IMR-90 (cell line): ENCODE data around the gene SLC35G6. TPM values are rescaled to one million over a fixed set of nuclear protein-coding genes. Genes with fewer than 3 reads are reported as not detected.
A peak's percentile ranks its signal among the peaks of the same experiment; 100 is the strongest.

ENCODE experiments used
- ATAC-seq: fragments of 200-7000 bp; cut with Tn5 transposase; 2 replicates; pipeline ENCODE4 v1.9.1; 2020; ENCODE audit warnings: low read depth, mild to moderate bottlenecking, moderate library complexity
- BruUV-seq: library from RNA; stranded (reverse); fragments of 400-500 nt; replicated peaks from 2 replicates; lab custom pipeline; 2021; lab: Mats Ljungman, UMichigan
- CTCF ChIA-PET: fragments of 300-600 bp; formaldehyde crosslinking; extraction: SDS; loops from one replicate; lab custom pipeline; 2021; ENCODE audit warnings: antibody characterized with exemption; lab: Yijun Ruan, JAX
- POLR2A ChIA-PET: fragments of 300-600 bp; sonication (Branson Sonifier 250); formaldehyde crosslinking; loops from one replicate; lab custom pipeline; 2022; ENCODE audit warnings: antibody characterized with exemption; ENCODE audit not compliant: unreplicated experiment; lab: Charles Lee
- DNase-seq: peaks from one replicate; pipeline ENCODE4 v3.0.0; 2013
- H2AFZ ChIP-seq: replicated peaks from 2 replicates; pipeline ENCODE3; 2013; ENCODE audit warnings: low read length, mild to moderate bottlenecking; ENCODE audit not compliant: poor library complexity
- H2AK5ac ChIP-seq: 2 replicates; pipeline ENCODE4 v1.6.1; 2013; ENCODE audit warnings: low read depth, low read length, inconsistent platforms
- H2AK9ac ChIP-seq: replicated peaks from 2 replicates; pipeline ENCODE3; 2013; ENCODE audit warnings: mild to moderate bottlenecking, low read depth, low read length, moderate library complexity; ENCODE audit not compliant: poor library complexity
- H2BK120ac ChIP-seq: 2 replicates; pipeline ENCODE4 v1.6.1; 2013; ENCODE audit warnings: low read depth, low read length, inconsistent platforms
- H2BK15ac ChIP-seq: 3 replicates; pipeline ENCODE4 v1.6.1; 2013; ENCODE audit warnings: low read depth, low read length, inconsistent platforms
- H2BK20ac ChIP-seq: 2 replicates; pipeline ENCODE4 v1.6.1; 2013; ENCODE audit warnings: low read depth, mild to moderate bottlenecking, inconsistent platforms, low read length, moderate library complexity
- H2BK5ac ChIP-seq: 2 replicates; pipeline ENCODE4 v1.6.1; 2013; ENCODE audit warnings: mild to moderate bottlenecking, low read depth, low read length, inconsistent platforms; ENCODE audit not compliant: poor library complexity, severe bottlenecking
- H3K14ac ChIP-seq: replicated peaks from 2 replicates; pipeline ENCODE4 v1.6.1; 2013; ENCODE audit warnings: low read depth, low read length, inconsistent platforms
- H3K18ac ChIP-seq: 2 replicates; pipeline ENCODE4 v1.6.1; 2013; ENCODE audit warnings: low read depth, low read length, control low read depth
- H3K23ac ChIP-seq: 2 replicates; pipeline ENCODE4 v1.6.1; 2013; ENCODE audit warnings: low read depth, low read length, inconsistent platforms
- H3K27ac ChIP-seq: 2 replicates; pipeline ENCODE4 v1.5.1; 2013; ENCODE audit warnings: mild to moderate bottlenecking, control low read depth, low read length; ENCODE audit not compliant: insufficient read depth
- H3K27me3 ChIP-seq: 2 replicates; pipeline ENCODE4 v1.6.1; 2013; ENCODE audit warnings: low read length; ENCODE audit not compliant: control insufficient read depth, insufficient read depth
- H3K36me3 ChIP-seq: 2 replicates; pipeline ENCODE4 v1.6.1; 2013; ENCODE audit warnings: low read length, mixed read lengths; ENCODE audit not compliant: control insufficient read depth, insufficient read depth
- H3K4ac ChIP-seq: 2 replicates; pipeline ENCODE4 v1.6.1; 2013; ENCODE audit warnings: low read depth, low read length, inconsistent platforms
- H3K4me1 ChIP-seq: 2 replicates; pipeline ENCODE4 v1.6.1; 2013; ENCODE audit warnings: low read length, mixed read lengths; ENCODE audit not compliant: control insufficient read depth, insufficient read depth
- H3K4me2 ChIP-seq: 2 replicates; pipeline ENCODE4 v1.6.1; 2013; ENCODE audit warnings: low read depth, mild to moderate bottlenecking, control low read depth, low read length, moderate library complexity
- H3K4me3 ChIP-seq: 2 replicates; pipeline ENCODE4 v1.5.1; 2013; ENCODE audit warnings: low read depth, mild to moderate bottlenecking, control low read depth, low read length, moderate library complexity; ENCODE audit not compliant: insufficient read depth
- H3K56ac ChIP-seq: 2 replicates; pipeline ENCODE4 v1.6.1; 2013; ENCODE audit warnings: low read length, inconsistent platforms; ENCODE audit not compliant: insufficient read depth; ENCODE audit errors: extremely low read depth
- H3K79me1 ChIP-seq, 2 experiments: 2 replicates each; pipeline ENCODE4 v1.6.1; 2013; ENCODE audit warnings: low read length in 2 of 2, inconsistent platforms in 1 of 2, low read depth in 1 of 2
- H3K9ac ChIP-seq: 2 replicates; pipeline ENCODE4 v1.6.1; 2013; ENCODE audit warnings: low read depth, low read length, control low read depth
- H3K9me1 ChIP-seq: 2 replicates; pipeline ENCODE4 v1.6.1; 2013; ENCODE audit warnings: low read length, inconsistent platforms; ENCODE audit not compliant: insufficient read depth
- H3K9me3 ChIP-seq: 2 replicates; pipeline ENCODE4 v1.6.1; 2013; ENCODE audit warnings: low read length; ENCODE audit not compliant: control insufficient read depth, insufficient read depth
- H4K20me1 ChIP-seq: 2 replicates; pipeline ENCODE4 v1.6.1; 2013; ENCODE audit warnings: low read length, inconsistent platforms; ENCODE audit not compliant: insufficient read depth
- H4K5ac ChIP-seq: 2 replicates; pipeline ENCODE4 v1.6.1; 2013; ENCODE audit warnings: mild to moderate bottlenecking, low read depth, low read length, control low read depth
- H4K8ac ChIP-seq, 2 experiments: 2 replicates each; pipeline ENCODE4 v1.6.1; 2013; ENCODE audit warnings: low read depth in 2 of 2, low read length in 2 of 2, control low read depth in 1 of 2, inconsistent platforms in 1 of 2
- H4K91ac ChIP-seq: 2 replicates; pipeline ENCODE4 v1.6.1; 2013; ENCODE audit warnings: low read depth, low read length, inconsistent platforms; ENCODE audit not compliant: insufficient read depth
- RCOR1 ChIP-seq: IDR thresholded peaks from 2 replicates; pipeline ENCODE4 v1.6.1; 2012; ENCODE audit warnings: mild to moderate bottlenecking, low read length, improper control_type of control experiment; ENCODE audit not compliant: insufficient replicate concordance
- USF2 ChIP-seq: fragments of 150-350 bp; IDR thresholded peaks from 2 replicates; pipeline ENCODE4 v1.6.1; 2017; ENCODE audit warnings: mild to moderate bottlenecking, antibody characterized with exemption, low read length, low read depth
- WGBS, 2 experiments: methylation state at CpG; one replicate each; pipeline versions ENCODE4 v1.1.5 to v1.1.7; 2013; ENCODE audit warnings: missing lambda C conversion rate in 2 of 2; ENCODE audit not compliant: insufficient read length in 1 of 2; ENCODE audit errors: extremely low coverage in 2 of 2; 5-methylcytosine and 5-hydroxymethylcytosine counted together
- dilution Hi-C: fragments of 300-500 bp; cut with HindIII; formaldehyde crosslinking; loops from one replicate; pipeline ENCODE4 v1.14.3; 2018; ENCODE audit warnings: low sequenced_read_pairs; ENCODE audit not compliant: unreplicated experiment
- in situ Hi-C: fragments of 300-500 bp; cut with MboI; formaldehyde crosslinking; loops from 3 replicates; pipeline ENCODE4 v1.14.3; 2019; ENCODE audit warnings: low sequenced_read_pairs, inconsistent platforms, mixed read lengths
- intact Hi-C: fragments of 100-400 bp; cut with micrococcal nuclease; formaldehyde crosslinking; loops from 2 replicates; pipeline ENCODE4 v1.10.0; 2022
- polyA plus RNA-seq, 3 experiments: library from polyadenylated mRNA; depleted of rRNA; stranded (reverse); fragments of >200 nt; gene quantifications; 2 replicates each; pipeline ENCODE4 v1.2.3, GENCODE V29; 2012; ENCODE audit warnings: low replicate concordance in 1 of 3
- total RNA-seq: library from RNA; depleted of rRNA; stranded (reverse); fragments of >200 nt; gene quantifications from 2 replicates; pipeline ENCODE4 v1.2.3, GENCODE V29; 2012
- TF ChIP-seq, protein P1 (sequence below): fragments of 150-350 bp; IDR thresholded peaks from 2 replicates; pipeline ENCODE4 v1.6.1; 2016; ENCODE audit warnings: low read depth, mild to moderate bottlenecking, low read length, moderate library complexity, borderline replicate concordance

SLC35G6 gene
- total and polyA plus RNA-seq, 2 of the 4 experiments (the other 2 are of a cell fraction) = not detected

GRCh38 chr17:7444682-7445618 lies 36.3 kb upstream of the SLC35G6 start, which contains the start of gene CHRNB1:
TSS of gene CHRNB1 (plus strand) at chr17:7445061. CDS start at chr17:7445128, 67 bp downstream.
- H3K27ac ChIP-seq = no peak within 1 kb of the TSS
- H3K56ac ChIP-seq = no peak within 1 kb of the TSS
- BruUV-seq = no TSS peak
- peak within 1 kb of the TSS; percentile 75 for H2AK9ac ChIP-seq
- 0 out of 2 replicates have a peak, but pooled peaks cover 8% of the 10 kb centered on the region for H3K9me1 ChIP-seq
- H3K27me3 ChIP-seq = peaks cover 37% of the 10 kb centered on the region
- no peaks in the 10 kb centered on the region for H3K36me3 ChIP-seq
- H2AFZ ChIP-seq = peak within 1 kb of the TSS; percentile 91
- H4K20me1 ChIP-seq = 0 out of 2 replicates have a peak, but pooled peaks cover 3% of the 10 kb centered on the region
- no peak within 1 kb of the TSS for H3K18ac ChIP-seq
- H3K9ac ChIP-seq = no peak within 1 kb of the TSS
- ATAC-seq = peak; percentile 82
- in situ Hi-C loops = no loop called here
- POLR2A ChIA-PET = interaction anchor here (0.7 kb wide), 1 partner anchor 33 kb away, joined by 3 read pairs; no protein-coding TSS in a partner anchor
- 10% methylated on average over 23 of the region's 51 CpGs; no CpG with 5 or more reads in 1 of the 2 experiments for WGBS, 2 experiments
- DNase-seq = peak; percentile 27
- peak within 1 kb of the TSS; percentile 10 for H2BK5ac ChIP-seq
- H2BK120ac ChIP-seq = no peak within 1 kb of the TSS
- no peak within 1 kb of the TSS for H4K91ac ChIP-seq
- H2BK20ac ChIP-seq = no peak within 1 kb of the TSS
- H3K4ac ChIP-seq = peak within 1 kb of the TSS; percentile 22; the same call in 1 of the 2 replicates
- H4K5ac ChIP-seq = no peak within 1 kb of the TSS
- H3K79me1 ChIP-seq = no peaks in the 10 kb centered on the region
- H2AK5ac ChIP-seq = peak within 1 kb of the TSS; percentile 45; the same call in 1 of the 2 replicates
- intact Hi-C loops = no loop called here
- peak within 1 kb of the TSS; percentile 32 for H3K4me3 ChIP-seq
- dilution Hi-C loops = no loop called here
- H4K8ac ChIP-seq = peak within 1 kb of the TSS in 1 of 2 experiments; percentile 36; a peak in 1 of 4 replicates
- no peak for TF ChIP-seq RCOR1
- TF ChIP-seq USF2 = no peak
- TF ChIP-seq, protein P1, sequence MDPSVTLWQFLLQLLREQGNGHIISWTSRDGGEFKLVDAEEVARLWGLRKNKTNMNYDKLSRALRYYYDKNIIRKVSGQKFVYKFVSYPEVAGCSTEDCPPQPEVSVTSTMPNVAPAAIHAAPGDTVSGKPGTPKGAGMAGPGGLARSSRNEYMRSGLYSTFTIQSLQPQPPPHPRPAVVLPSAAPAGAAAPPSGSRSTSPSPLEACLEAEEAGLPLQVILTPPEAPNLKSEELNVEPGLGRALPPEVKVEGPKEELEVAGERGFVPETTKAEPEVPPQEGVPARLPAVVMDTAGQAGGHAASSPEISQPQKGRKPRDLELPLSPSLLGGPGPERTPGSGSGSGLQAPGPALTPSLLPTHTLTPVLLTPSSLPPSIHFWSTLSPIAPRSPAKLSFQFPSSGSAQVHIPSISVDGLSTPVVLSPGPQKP = no peak
- no peaks in the 10 kb centered on the region for H3K9me3 ChIP-seq
- no peak within 1 kb of the TSS; the same call in 2 of the 3 replicates for H2BK15ac ChIP-seq
- peaks cover 22% of the 10 kb centered on the region for H3K4me1 ChIP-seq
- H3K4me2 ChIP-seq = peak within 1 kb of the TSS; percentile 81
- H3K14ac ChIP-seq = no peak within 1 kb of the TSS
- CTCF ChIA-PET = interaction anchor here (1.4 kb wide), 1 partner anchor 9 kb away, joined by 6 read pairs; no protein-coding TSS in a partner anchor
- H3K23ac ChIP-seq = peak within 1 kb of the TSS; percentile 24; the same call in 1 of the 2 replicates
